Activated naive CD8-positive, alpha-beta T cell treated with anti-CD3 and anti-CD28 coated beads, Interleukin-2, amount 10 ng/mL, durations not matched to agents 7 days and 5 days (primary cell): ENCODE measurements around the gene ZFYVE21. TPM values are rescaled to one million over a fixed set of nuclear protein-coding genes. Genes with fewer than 3 reads are reported as not detected.

Source experiments
- ATAC-seq: fragments of 150-1000 bp; cut with Tn5 transposase; one replicate; pipeline ENCODE4 v1.10.0; 2021; ENCODE audit warnings: low read depth, moderate library complexity
- POLR2A ChIA-PET: fragments of 350-600 bp; sonication (Branson Sonifier 250); formaldehyde crosslinking; loops from one replicate; lab custom pipeline; 2021; ENCODE audit warnings: antibody characterized with exemption; lab: Charles Lee
- DNase-seq: peaks from one replicate; pipeline ENCODE4 v3.0.0; 2021
- H3K27ac Mint-ChIP-seq: one replicate; pipeline ENCODE4 v1.8.0; 2022; ENCODE audit warnings: mild to moderate bottlenecking, mixed read lengths
- H3K27me3 Mint-ChIP-seq: one replicate; pipeline ENCODE4 v1.8.0; 2022; ENCODE audit warnings: mild to moderate bottlenecking, moderate library complexity, mixed read lengths
- H3K36me3 Mint-ChIP-seq: one replicate; pipeline ENCODE4 v1.8.0; 2021; ENCODE audit warnings: mild to moderate bottlenecking, mixed read lengths
- H3K4me1 Mint-ChIP-seq: one replicate; pipeline ENCODE4 v1.8.0; 2021; ENCODE audit warnings: mixed read lengths
- H3K4me3 Mint-ChIP-seq: one replicate; pipeline ENCODE4 v1.8.0; 2022; ENCODE audit warnings: mild to moderate bottlenecking, moderate library complexity, mixed read lengths
- H3K9me3 Mint-ChIP-seq: one replicate; pipeline ENCODE4 v1.8.0; 2021; ENCODE audit warnings: mixed read lengths
- total RNA-seq, 2 experiments: library from RNA; stranded (reverse); gene quantifications; one replicate each; pipeline ENCODE4 v1.2.3, GENCODE V29; 2021

Gene ZFYVE21
- total RNA-seq, 2 experiments from 2014 or later: 18.5 to 19.5 TPM

- DNase-seq: no peak
- Mint-ChIP-seq H3K9me3 (no peaks in the 10 kb centered on the region), H3K27me3 (no peaks in the 10 kb centered on the region), H3K36me3 (no peaks in the 10 kb centered on the region), H3K4me3 (no peak overlapping the region), H3K4me1 (no peaks in the 10 kb centered on the region), H3K27ac (no peak overlapping the region)
- POLR2A ChIA-PET: no interaction called here
- no peak for ATAC-seq
These were observed 20.4 kb downstream of the ZFYVE21 start for GRCh38 chr14:103735815-103736545.

GRCh38 chr14:103736546-103737431 lies 21.2 kb downstream of the ZFYVE21 start:
- H3K4me1 Mint-ChIP-seq: no peaks in the 10 kb centered on the region
- H3K27ac Mint-ChIP-seq: no peak overlapping the region
- H3K4me3 Mint-ChIP-seq: no peak overlapping the region
- H3K27me3 Mint-ChIP-seq: no peaks in the 10 kb centered on the region
- POLR2A ChIA-PET: no interaction called here
- no peaks in the 10 kb centered on the region for H3K9me3 Mint-ChIP-seq
- ATAC-seq (no peak), DNase-seq (no peak)
- no peaks in the 10 kb centered on the region for H3K36me3 Mint-ChIP-seq

GRCh38 chr14:103737432-103738045 lies 21.9 kb downstream of the ZFYVE21 start:
- no peaks in the 10 kb centered on the region for H3K4me1 Mint-ChIP-seq
- no peak overlapping the region for H3K4me3 Mint-ChIP-seq
- DNase-seq: no peak
- POLR2A ChIA-PET: no interaction called here
- ATAC-seq: no peak
- no peaks in the 10 kb centered on the region for H3K36me3 Mint-ChIP-seq
- no peak overlapping the region for H3K27ac Mint-ChIP-seq
- H3K27me3 Mint-ChIP-seq: no peaks in the 10 kb centered on the region
- H3K9me3 Mint-ChIP-seq: no peaks in the 10 kb centered on the region

- no peaks in the 10 kb centered on the region for H3K4me1 Mint-ChIP-seq
- no peaks in the 10 kb centered on the region for H3K27me3 Mint-ChIP-seq
- ATAC-seq: no peak
- no peak overlapping the region for H3K27ac Mint-ChIP-seq
- no peaks in the 10 kb centered on the region for H3K36me3 Mint-ChIP-seq
- POLR2A ChIA-PET: no interaction called here
- no peaks in the 10 kb centered on the region for H3K9me3 Mint-ChIP-seq
- DNase-seq: no peak
- H3K4me3 Mint-ChIP-seq: no peak overlapping the region
These were observed 22.6 kb downstream of the ZFYVE21 start for GRCh38 chr14:103738166-103738565.

- Mint-ChIP-seq H3K4me1 (no peaks in the 10 kb centered on the region), H3K4me3 (no peak overlapping the region), H3K27me3 (no peaks in the 10 kb centered on the region), H3K27ac (no peak overlapping the region), H3K9me3 (no peaks in the 10 kb centered on the region), H3K36me3 (no peaks in the 10 kb centered on the region)
- DNase-seq (no peak), ATAC-seq (no peak)
- POLR2A ChIA-PET: no interaction called here
These were observed 23.3 kb downstream of the ZFYVE21 start for GRCh38 chr14:103738701-103739451.

GRCh38 chr14:103739466-103739792 lies 23.8 kb downstream of the ZFYVE21 start:
- no peak overlapping the region for H3K27ac Mint-ChIP-seq
- no peaks in the 10 kb centered on the region for H3K27me3 Mint-ChIP-seq
- ATAC-seq: no peak
- DNase-seq: no peak
- POLR2A ChIA-PET: interaction anchor here (1.9 kb wide), 1 partner anchor 24 kb away, joined by 5 read pairs; the partner anchor contains the start of genes XRCC3 and ZFYVE21
- H3K36me3 Mint-ChIP-seq: no peaks in the 10 kb centered on the region
- H3K9me3 Mint-ChIP-seq: no peaks in the 10 kb centered on the region
- H3K4me1 Mint-ChIP-seq: no peaks in the 10 kb centered on the region
- no peak overlapping the region for H3K4me3 Mint-ChIP-seq

GRCh38 chr14:103739793-103740501 lies 24.3 kb downstream of the ZFYVE21 start:
- POLR2A ChIA-PET: interaction anchor here (1.9 kb wide), 1 partner anchor 24 kb away, joined by 5 read pairs; the partner anchor contains the start of genes XRCC3 and ZFYVE21
- DNase-seq (no peak), ATAC-seq (no peak)
- H3K27ac Mint-ChIP-seq: no peak overlapping the region
- H3K4me3 Mint-ChIP-seq: no peak overlapping the region
- H3K9me3 Mint-ChIP-seq: no peaks in the 10 kb centered on the region
- H3K36me3 Mint-ChIP-seq: no peaks in the 10 kb centered on the region
- no peaks in the 10 kb centered on the region for H3K4me1 Mint-ChIP-seq
- H3K27me3 Mint-ChIP-seq: no peaks in the 10 kb centered on the region

GRCh38 chr14:103740991-103741689 lies 25.5 kb downstream of the ZFYVE21 start:
- Mint-ChIP-seq H3K27me3 (no peaks in the 10 kb centered on the region), H3K36me3 (no peaks in the 10 kb centered on the region)

GRCh38 chr14:103741876-103742275 lies 26.3 kb downstream of the ZFYVE21 start:
- POLR2A ChIA-PET: no interaction called here
- H3K36me3 Mint-ChIP-seq: no peaks in the 10 kb centered on the region
- DNase-seq: no peak

More at GRCh38 chr14:103740991-103741689, 25.5 kb downstream of the ZFYVE21 start:
- no peak overlapping the region for H3K4me3 Mint-ChIP-seq
- DNase-seq (peak; percentile 12), ATAC-seq (no peak)
- no peaks in the 10 kb centered on the region for H3K4me1 Mint-ChIP-seq
- H3K9me3 Mint-ChIP-seq: no peaks in the 10 kb centered on the region
- POLR2A ChIA-PET: interaction anchor here (1.9 kb wide), 1 partner anchor 26 kb away, joined by 5 read pairs; the partner anchor contains the start of genes XRCC3 and ZFYVE21
- H3K27ac Mint-ChIP-seq: no peak overlapping the region

GRCh38 chr14:103742499-103743255 lies 27.1 kb downstream of the ZFYVE21 start:
- Mint-ChIP-seq H3K27me3 (no peaks in the 10 kb centered on the region), H3K4me1 (no peaks in the 10 kb centered on the region), H3K9me3 (no peaks in the 10 kb centered on the region), H3K36me3 (no peaks in the 10 kb centered on the region), H3K4me3 (no peak overlapping the region), H3K27ac (no peak overlapping the region)
- DNase-seq (no peak), ATAC-seq (no peak)
- POLR2A ChIA-PET: no interaction called here

More at GRCh38 chr14:103741876-103742275, 26.3 kb downstream of the ZFYVE21 start:
- Mint-ChIP-seq H3K4me3 (no peak overlapping the region), H3K4me1 (no peaks in the 10 kb centered on the region), H3K27ac (no peak overlapping the region), H3K9me3 (no peaks in the 10 kb centered on the region), H3K27me3 (no peaks in the 10 kb centered on the region)
- no peak for ATAC-seq

GRCh38 chr14:103743691-103744090 lies 28.1 kb downstream of the ZFYVE21 start:
- Mint-ChIP-seq H3K4me3 (no peak overlapping the region), H3K27ac (no peak overlapping the region), H3K9me3 (no peaks in the 10 kb centered on the region), H3K36me3 (no peaks in the 10 kb centered on the region), H3K4me1 (peaks cover 9% of the 10 kb centered on the region), H3K27me3 (no peaks in the 10 kb centered on the region)
- DNase-seq (no peak), ATAC-seq (no peak)
- POLR2A ChIA-PET: no interaction called here
